ENCODE data around the gene ELMO1.

GRCh38 chr7:37109843-37110242 is 338.8 kb downstream of the ELMO1 start:
- no peak for TF ChIP-seq CTCF (optimal IDR thresholded peaks at IDR 0.05 in 1 of 3, IDR thresholded peaks at IDR 0.05 in 1 of 3, conservative IDR thresholded peaks at IDR 0.05 in 1 of 3; ENCODE audit: extremely low read depth in 1 of 3, insufficient read depth in 2 of 3, low read length in 3 of 3)
- TF ChIP-seq EZH2 (IDR thresholded peaks at IDR 0.05; ENCODE audit: low read length), result no peak

Data from keratinocyte (primary cell).